HL-60 (cell line): ENCODE results near the gene MORN2.

ENCODE experiments used
- DNase-seq, 2 experiments: peaks; one replicate each; pipeline ENCODE4 v3.0.0-alpha.2; 2010 to 2020; ENCODE audit warnings: low read depth in 1 of 2, low spot score in 1 of 2
- H3K27ac ChIP-seq: fragments of 250-450 bp; sonication (Bioruptor Pico); replicated peaks from 2 replicates; pipeline ENCODE4 v1.5.1; 2020; ENCODE audit warnings: mild to moderate bottlenecking, moderate library complexity
- H3K27me3 ChIP-seq: fragments of 250-450 bp; sonication (Bioruptor Pico); 2 replicates; pipeline ENCODE4 v1.5.1; 2021; ENCODE audit warnings: mild to moderate bottlenecking, moderate library complexity; ENCODE audit not compliant: insufficient read depth, poor library complexity, severe bottlenecking
- H3K4me3 ChIP-seq: replicated peaks from 2 replicates; pipeline ENCODE4 v1.5.1; 2011; ENCODE audit warnings: mild to moderate bottlenecking, control low read depth, low read length; ENCODE audit not compliant: insufficient read depth
- GABPA ChIP-seq: IDR thresholded peaks from 2 replicates; pipeline ENCODE4 v1.6.1; 2012; ENCODE audit warnings: low read depth
- POLR2AphosphoS5 ChIP-seq: IDR thresholded peaks from 2 replicates; pipeline ENCODE4 v1.6.1; 2012; ENCODE audit warnings: low read depth
- SPI1 ChIP-seq: IDR thresholded peaks from 2 replicates; pipeline ENCODE4 v1.6.1; 2012; ENCODE audit warnings: low read depth, mild to moderate bottlenecking, borderline replicate concordance
- TF ChIP-seq, protein P1 (sequence below): IDR thresholded peaks from one replicate; pipeline ENCODE4 v1.5.1; 2011; ENCODE audit warnings: low read length, control low read depth, inconsistent platforms; ENCODE audit not compliant: insufficient read depth
- TF ChIP-seq, protein P2 (sequence below): IDR thresholded peaks from 2 replicates; pipeline ENCODE4 v1.6.1; 2012; ENCODE audit warnings: low read depth; ENCODE audit not compliant: insufficient replicate concordance

MORN2 gene

DNA sequence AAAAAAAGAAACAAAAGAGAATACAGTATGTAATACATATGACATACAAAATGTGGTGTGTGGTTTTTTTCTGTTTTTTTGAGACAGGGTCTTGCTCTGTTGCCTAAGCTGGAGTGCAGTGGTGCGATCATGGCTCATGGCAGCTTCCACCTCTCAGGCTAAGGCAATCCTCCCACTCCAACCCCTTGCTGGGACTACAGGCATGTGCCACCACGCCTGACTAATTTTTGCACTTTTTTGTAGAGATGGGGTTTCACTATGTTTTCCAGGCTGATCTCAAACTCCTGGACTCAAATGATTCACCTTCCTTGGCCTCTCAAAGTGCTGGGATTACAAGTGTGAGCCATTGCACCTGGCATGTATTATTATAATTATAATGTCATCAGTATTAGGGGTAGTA is 39.0 kb upstream of the MORN2 start:
- DNase-seq, result no peak
- no peaks in the 10 kb centered on the region for H3K27me3 ChIP-seq
- H3K27ac ChIP-seq, result no peak overlapping the region
- TF ChIP-seq, protein P1, sequence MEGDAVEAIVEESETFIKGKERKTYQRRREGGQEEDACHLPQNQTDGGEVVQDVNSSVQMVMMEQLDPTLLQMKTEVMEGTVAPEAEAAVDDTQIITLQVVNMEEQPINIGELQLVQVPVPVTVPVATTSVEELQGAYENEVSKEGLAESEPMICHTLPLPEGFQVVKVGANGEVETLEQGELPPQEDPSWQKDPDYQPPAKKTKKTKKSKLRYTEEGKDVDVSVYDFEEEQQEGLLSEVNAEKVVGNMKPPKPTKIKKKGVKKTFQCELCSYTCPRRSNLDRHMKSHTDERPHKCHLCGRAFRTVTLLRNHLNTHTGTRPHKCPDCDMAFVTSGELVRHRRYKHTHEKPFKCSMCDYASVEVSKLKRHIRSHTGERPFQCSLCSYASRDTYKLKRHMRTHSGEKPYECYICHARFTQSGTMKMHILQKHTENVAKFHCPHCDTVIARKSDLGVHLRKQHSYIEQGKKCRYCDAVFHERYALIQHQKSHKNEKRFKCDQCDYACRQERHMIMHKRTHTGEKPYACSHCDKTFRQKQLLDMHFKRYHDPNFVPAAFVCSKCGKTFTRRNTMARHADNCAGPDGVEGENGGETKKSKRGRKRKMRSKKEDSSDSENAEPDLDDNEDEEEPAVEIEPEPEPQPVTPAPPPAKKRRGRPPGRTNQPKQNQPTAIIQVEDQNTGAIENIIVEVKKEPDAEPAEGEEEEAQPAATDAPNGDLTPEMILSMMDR, result no peak
- TF ChIP-seq GABPA (no peak), SPI1 (no peak), POLR2AphosphoS5 (no peak)
- TF ChIP-seq, protein P2, sequence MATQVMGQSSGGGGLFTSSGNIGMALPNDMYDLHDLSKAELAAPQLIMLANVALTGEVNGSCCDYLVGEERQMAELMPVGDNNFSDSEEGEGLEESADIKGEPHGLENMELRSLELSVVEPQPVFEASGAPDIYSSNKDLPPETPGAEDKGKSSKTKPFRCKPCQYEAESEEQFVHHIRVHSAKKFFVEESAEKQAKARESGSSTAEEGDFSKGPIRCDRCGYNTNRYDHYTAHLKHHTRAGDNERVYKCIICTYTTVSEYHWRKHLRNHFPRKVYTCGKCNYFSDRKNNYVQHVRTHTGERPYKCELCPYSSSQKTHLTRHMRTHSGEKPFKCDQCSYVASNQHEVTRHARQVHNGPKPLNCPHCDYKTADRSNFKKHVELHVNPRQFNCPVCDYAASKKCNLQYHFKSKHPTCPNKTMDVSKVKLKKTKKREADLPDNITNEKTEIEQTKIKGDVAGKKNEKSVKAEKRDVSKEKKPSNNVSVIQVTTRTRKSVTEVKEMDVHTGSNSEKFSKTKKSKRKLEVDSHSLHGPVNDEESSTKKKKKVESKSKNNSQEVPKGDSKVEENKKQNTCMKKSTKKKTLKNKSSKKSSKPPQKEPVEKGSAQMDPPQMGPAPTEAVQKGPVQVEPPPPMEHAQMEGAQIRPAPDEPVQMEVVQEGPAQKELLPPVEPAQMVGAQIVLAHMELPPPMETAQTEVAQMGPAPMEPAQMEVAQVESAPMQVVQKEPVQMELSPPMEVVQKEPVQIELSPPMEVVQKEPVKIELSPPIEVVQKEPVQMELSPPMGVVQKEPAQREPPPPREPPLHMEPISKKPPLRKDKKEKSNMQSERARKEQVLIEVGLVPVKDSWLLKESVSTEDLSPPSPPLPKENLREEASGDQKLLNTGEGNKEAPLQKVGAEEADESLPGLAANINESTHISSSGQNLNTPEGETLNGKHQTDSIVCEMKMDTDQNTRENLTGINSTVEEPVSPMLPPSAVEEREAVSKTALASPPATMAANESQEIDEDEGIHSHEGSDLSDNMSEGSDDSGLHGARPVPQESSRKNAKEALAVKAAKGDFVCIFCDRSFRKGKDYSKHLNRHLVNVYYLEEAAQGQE, result no peak
- no peak overlapping the region for H3K4me3 ChIP-seq

DNA sequence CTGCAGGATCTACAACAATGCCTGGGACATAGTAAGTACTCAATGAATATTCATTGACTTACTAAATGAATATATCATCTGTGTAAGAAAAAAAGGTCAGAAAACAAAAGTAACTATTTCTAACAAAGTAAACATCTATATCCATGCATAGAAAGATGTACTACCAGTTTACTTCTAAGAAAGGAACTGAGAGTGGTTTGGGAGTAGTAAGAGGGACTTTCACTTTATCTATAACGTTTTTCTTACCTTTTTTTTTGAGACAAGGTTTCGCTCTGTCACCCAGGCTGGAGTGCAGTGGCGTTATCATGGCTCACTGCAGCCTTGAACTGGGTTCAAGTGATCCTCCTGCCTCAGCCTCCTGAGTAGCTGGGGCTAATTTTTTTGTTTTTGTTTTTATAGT is 25.7 kb upstream of the MORN2 start:
- Histone ChIP-seq H3K27ac (no peak overlapping the region), H3K4me3 (no peak overlapping the region), H3K27me3 (no peaks in the 10 kb centered on the region)
- TF ChIP-seq, protein P1, result no peak
- TF ChIP-seq POLR2AphosphoS5 (no peak), GABPA (no peak), SPI1 (no peak)
- TF ChIP-seq, protein P2, result no peak
- DNase-seq, result no peak

DNA sequence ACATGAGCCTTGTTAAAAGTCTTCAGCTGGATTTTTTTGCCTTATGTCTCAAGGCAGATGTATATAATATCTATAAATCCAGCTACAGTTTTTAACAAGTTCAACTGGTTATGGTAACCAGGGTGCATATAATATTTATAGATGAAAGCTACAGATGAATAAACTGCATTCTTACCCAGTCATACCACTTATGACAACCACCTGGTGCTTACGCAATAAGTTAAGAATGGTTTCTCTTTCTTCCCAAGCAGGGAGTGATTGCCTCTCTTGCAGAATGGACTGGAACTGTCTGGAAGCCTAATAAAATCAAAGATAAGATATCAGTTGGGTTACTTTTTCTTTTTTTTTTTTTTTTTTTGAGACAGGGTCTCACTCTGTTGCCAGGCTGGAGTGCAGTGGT is 19.6 kb upstream of the MORN2 start:
- no peaks in the 10 kb centered on the region for H3K27me3 ChIP-seq
- no peak for TF ChIP-seq GABPA
- TF ChIP-seq, protein P2, result no peak
- TF ChIP-seq POLR2AphosphoS5, result no peak
- TF ChIP-seq, protein P1, result no peak
- TF ChIP-seq SPI1, result no peak
- H3K27ac ChIP-seq, result no peak overlapping the region
- no peak overlapping the region for H3K4me3 ChIP-seq
- no peak for DNase-seq
